ENCODE measurements around the gene GAA. TPM values are rescaled to one million over a fixed set of nuclear protein-coding genes. Genes with fewer than 3 reads are reported as not detected.

The GAA gene
- polyA plus RNA-seq (2013, experiment 1 of 2; ENCODE audit: insufficient read length) = 7.8 TPM
- 15.0 TPM for polyA plus RNA-seq (2013, experiment 2 of 2; ENCODE audit: insufficient read length)

DNA sequence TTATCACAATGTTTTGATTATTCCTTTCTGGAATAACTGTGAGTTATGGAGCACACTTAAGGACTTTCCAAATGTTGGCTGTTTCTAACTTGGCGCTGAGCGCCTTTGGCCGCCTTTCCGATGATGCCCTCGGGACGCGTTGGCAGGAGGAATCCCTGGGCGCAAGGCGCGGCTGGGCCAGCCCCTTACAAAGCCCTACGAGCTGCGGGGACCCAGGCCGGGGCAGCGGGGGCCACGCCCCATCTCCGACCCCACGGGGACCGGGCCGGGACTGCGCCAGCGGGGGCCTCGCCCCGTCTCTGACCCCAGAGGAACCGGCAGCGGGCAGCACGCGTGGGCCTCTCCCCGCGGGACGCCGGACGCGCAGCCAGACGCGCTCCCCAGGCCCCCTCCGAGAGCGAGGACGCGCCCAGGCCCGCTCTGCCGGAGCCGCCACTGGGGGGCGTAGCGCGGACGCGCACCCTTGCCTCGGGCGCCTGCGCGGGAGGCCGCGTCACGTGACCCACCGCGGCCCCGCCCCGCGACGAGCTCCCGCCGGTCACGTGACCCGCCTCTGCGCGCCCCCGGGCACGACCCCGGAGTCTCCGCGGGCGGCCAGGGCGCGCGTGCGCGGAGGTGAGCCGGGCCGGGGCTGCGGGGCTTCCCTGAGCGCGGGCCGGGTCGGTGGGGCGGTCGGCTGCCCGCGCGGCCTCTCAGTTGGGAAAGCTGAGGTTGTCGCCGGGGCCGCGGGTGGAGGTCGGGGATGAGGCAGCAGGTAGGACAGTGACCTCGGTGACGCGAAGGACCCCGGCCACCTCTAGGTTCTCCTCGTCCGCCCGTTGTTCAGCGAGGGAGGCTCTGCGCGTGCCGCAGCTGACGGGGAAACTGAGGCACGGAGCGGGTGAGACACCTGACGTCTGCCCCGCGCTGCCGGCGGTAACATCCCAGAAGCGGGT is at the start of gene GAA:
TSS of gene GAA (plus strand) at position 571 of the 935 bp plus-strand sequence. CDS start 3,006 bp downstream, outside the sequence.
- DNase-seq = peak; percentile 80

DNA sequence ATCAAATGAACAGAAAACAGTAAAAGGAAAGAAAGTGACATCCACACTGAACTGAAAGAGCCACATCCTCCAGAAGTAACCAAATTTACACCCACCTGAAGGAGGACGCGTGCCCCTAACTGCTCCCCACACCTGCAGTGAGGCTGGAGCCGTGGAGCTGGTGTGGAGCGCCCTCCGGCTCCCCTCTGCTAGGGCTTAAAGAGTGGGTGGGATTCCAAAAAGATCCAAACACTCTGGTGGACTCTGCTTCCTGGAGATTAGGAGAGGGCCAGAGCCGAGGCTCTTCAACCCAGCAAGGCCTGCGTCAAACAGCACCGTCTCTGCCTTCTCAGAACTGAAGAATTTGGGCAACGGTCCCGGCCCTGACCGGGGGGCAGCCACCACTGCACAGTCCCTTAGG is 49.7 kb upstream of the GAA start:
- no peak for DNase-seq

DNA sequence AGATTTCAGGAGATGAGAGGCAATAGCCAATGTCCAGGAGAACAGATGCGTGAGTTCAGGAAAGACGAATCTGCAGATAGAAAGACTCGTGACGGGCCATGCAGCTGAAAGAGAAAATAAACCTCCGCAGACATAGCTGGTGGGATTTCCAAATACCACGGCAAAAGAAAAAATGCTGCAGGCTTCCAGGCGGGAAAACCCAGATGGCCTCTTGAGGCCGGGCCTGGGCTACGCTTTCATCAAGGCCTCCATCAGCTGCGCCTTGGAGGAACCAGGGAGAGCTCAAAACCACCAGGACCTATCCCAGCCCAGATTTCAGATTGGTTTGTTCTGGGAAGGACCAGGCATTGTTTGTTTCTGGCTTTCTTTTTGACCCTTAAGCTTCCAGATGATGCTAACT is 48.3 kb upstream of the GAA start:
- DNase-seq = no peak

DNA sequence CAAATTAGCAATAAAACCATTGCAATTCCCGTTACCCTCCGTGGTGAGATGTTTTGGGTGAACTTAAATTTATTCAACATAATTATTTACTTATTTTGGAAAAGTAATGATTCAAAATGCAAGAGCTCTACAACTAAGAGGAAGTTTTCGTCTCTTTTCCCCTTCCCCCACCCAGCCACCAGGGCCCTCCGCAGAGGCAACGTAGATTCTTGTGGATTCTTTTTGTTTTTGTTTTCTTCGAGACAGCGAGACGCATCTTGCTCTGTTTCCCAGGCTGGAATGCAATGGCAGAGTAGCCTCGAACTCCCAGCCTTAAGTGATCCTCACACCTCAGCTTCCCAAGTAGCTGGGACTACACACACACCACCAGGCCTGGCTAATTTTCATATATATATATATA is 45.8 kb upstream of the GAA start:
- DNase-seq = no peak

DNA sequence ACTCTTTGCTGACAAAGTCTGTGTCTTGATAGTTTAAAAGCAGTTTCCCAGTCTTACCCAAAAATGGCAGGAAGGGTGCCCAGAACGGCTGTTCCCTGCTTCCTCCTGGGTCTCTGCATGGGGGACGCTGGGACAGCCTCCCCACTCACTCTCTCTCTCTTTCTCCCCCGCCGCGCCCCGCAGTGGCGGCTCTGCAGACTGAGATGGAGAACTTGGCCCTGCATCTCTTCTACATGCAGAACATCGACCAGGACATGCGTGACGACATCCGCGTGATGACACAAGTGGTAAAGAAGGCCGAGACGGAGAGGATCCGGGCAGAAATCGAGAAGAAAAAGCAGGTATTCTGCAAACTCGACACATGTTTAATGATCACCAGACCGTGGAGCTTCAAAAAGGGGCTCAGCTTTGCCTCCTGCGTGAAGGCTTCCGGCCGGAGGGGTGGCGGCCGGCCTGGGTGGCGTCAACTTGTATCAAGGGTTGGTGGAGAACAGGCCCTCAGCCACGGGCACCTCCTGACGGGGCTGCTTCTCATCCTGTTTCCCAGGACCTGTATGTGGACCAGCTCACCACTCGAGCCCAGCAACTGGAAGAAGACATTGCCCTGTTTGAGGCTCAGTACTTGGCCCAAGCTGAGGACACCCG is 42.9 kb upstream of the GAA start:
- no peak for DNase-seq

DNA sequence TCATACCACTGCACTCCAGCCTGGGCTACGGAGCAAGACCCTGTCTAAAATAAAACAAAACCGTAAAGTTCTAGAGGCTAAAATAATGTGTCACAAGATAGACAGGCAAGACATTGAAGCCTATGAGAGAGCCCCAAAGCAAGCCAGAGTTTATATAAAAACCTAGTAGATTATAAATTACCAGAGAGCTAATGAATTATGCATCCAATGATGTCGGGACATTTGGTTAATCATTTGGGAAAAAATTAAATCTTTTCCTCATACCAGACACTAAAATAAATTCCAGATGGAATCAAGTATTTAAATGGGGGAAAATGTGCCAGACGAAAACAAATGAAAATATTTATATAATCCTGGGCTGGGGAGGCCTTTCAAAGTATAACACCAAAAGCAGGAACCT is 40.7 kb upstream of the GAA start:
- DNase-seq = no peak

DNA sequence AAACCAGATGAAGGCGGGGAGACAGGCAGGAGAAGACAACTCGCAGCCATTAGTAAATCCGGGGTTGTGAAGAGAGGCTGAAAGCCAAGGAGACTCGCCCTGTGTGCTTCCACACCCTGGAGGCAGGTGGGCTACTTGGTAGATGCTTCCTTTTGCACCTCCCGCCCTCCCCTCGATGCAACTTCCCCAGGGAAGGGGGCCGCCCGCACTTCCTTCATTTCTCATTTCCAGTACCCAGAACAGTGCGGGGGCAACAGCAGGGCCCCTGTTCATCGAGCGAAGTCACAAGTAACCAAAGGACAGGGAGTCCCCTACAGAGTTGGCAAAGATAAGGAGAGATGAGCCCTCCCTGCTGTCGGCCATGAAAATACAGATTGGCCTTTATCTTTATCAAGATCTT is 40.0 kb upstream of the GAA start:
- no peak for DNase-seq

DNA sequence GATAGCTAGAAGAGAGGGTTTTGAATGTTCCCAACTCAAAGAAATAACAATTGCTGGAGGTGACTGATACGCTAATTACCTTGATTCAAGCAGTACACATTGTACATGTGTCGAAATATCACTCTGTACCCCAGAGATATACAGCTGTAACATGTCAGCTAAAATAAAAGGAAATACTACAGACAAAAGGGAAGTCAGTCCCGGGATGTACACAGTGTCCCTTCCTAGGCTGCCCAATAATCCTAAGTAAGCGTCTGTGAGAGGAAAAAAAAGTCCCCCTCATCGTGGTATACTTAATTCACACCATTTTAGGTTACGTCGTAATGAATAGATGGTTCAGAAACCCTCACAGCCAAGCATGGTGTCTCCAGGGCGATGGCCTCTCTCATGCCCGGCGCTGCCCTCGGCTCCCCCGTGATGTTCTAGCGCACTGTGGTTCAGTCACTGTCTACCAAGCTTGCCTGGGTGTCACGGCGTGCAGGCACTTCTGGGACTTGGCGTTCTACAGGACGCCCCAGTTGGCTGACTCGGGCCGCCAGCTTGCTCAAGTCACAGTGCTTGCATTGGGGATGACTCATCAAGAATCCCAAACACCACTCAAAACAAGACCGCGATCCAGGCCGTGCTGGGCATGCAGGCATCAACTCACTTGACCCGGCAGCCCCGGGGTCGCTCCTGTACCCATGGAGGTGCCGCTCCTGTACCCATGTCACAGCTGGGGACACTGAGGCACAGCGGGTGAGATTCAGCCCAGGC is 37.4 kb upstream of the GAA start:
- DNase-seq = peak; percentile 49

DNA sequence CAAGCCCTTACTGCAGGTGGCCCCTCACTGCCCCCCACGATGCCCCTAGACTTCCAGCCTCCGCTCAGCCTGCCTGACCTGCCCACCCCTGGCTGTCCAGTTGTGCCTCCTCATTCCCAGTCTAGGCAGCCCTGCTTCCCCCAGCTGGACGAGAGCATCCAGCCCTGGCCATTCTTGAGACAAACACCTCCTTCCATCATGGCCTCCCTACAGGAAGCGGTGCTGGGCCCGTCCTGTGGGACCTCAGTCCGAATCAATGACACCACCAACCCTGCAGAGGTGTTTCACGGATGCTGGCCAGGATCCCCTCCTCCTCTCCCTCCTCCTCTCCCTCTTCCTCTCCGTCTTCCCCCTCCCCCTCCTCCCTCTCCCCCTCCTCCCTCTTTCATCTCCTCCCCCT is 36.7 kb upstream of the GAA start:
- DNase-seq = no peak

DNA sequence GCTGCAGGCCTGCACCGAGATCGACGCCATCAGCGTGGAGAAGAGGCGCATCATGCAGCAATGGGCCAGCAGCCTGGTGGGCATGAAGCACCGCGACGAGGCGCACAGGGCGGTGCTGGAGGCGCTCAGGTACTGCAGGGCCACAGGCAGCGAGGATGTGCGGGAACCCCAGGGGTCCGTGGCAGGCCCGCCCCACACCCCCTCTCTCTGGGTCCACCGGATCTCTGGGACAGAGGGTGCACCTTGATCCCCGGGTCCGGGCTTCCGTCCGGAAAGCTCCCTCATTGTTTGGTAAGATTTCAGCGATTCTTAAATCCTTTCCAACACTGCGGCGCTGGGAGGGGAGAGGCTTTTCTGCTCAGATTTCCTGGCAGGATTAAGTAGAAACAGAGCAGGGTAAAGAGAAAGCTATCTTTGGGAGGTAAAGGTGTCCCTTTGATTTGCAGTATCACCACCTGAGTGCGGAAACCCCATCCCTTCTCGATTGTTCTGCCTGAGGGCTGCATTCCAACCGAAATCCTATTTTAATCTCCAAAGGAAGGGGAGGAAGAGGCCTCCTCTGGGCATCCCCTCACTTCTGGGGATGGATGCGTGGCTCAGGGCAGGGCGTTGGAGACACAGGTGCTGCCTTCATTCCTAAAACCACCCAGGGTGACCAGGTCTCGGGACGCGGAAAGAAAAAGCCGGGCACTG is 35.8 kb upstream of the GAA start:
- DNase-seq = no peak

DNA sequence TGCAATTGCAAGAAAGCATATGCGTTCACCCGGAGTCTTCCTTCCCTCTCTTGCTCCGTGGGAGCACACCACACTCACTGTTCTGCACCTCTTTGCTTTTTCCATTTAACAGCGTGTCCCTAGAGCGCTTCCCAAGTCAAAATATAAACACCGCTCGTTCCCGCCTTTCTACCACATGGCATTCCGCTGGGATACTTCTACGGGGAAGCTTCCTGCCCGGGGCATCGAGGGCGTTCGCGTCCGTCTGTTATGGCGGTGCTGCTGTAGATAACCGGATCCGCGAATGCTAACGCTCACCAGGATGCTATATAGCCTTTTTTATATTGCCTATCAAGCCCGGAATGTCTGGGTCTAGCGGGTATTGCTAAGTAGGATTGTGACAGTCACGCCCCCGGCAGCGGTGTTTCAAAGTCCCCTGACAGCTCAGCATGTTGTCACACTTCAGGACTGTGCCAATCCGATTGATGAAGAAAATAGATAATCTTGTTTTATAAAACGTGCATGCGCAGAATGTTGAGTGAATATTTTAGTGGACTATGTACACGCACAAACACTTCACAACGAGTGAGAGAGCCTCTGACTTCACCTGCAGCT is 33.9 kb upstream of the GAA start:
- no peak for DNase-seq

DNA sequence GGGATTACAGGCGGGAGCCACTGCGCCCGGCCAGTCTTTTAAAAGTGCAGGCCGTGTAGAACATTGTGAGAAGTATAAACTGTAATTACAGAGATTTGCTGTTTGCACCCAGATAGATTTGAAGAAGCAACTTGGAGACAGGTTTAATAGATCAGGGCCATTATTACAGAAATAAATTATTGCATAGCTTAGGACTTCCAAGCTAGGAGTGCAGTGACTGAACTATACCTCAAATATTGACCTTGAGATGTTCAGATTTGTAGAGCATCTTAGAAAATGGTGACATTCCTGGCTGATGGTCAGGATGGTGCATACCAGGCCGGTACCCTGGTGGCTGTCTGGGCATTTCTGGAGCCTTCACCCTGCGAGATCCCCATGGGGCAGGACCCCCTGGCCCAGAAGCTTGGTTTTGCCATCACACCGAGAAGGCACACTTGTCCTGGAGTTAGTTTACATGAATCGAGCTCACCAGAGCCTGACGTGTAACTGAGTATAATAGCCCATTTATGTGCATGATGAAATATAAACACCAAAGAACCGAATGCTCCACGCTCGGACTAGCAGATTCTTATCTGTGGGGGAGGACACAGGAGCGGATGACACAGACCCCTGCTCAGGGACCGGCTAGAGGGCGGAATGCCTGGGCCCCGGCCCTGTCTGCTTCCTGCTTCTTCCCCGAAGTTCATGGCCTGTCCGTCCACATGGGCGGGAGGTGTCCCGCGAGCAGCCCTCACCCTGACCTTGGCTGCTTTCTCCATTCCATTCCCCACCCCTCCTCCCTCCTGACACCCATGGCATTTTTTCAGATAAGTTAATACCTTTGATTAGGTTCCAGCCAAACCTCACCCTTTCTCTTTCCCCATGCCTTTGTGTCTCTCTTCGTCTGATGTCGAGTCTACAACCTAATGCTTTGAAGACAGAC is 32.8 kb upstream of the GAA start:
- DNase-seq = no peak

DNA sequence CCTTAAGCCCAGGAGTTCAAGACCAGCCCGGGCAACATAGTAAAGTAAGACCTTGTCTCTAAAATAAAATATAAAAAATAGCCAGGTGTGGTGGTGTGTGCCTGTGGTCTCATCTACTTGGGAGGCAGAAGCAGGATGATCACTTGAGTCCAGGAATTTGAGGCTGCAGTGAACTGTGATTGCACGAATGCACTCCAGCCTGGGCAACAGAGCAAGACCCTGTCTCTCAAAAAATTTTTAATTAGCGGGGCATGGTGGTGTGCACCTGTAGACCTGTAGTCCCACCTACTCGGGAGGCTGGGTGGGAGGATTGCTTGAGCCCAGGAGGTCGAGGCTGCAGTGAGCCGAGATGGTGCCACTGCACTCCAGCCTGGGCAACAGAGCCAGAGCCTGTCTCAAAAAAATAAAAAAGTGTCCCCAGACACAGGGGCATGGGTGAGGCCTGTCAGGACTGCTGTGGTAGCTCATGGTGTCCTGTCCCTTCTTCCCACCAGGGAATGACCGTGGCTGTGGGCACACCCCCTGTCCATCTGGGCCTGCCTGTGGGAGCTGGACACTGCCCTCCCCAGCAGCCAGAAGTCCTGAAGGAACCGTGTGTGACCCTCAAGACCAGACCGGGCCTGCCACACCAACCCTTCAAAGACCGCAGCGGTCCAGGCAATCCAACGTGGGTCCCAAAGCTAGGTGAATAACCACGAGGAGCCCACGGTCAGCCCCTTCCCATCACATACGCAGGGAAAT is 30.8 kb upstream of the GAA start:
- no peak for DNase-seq

DNA sequence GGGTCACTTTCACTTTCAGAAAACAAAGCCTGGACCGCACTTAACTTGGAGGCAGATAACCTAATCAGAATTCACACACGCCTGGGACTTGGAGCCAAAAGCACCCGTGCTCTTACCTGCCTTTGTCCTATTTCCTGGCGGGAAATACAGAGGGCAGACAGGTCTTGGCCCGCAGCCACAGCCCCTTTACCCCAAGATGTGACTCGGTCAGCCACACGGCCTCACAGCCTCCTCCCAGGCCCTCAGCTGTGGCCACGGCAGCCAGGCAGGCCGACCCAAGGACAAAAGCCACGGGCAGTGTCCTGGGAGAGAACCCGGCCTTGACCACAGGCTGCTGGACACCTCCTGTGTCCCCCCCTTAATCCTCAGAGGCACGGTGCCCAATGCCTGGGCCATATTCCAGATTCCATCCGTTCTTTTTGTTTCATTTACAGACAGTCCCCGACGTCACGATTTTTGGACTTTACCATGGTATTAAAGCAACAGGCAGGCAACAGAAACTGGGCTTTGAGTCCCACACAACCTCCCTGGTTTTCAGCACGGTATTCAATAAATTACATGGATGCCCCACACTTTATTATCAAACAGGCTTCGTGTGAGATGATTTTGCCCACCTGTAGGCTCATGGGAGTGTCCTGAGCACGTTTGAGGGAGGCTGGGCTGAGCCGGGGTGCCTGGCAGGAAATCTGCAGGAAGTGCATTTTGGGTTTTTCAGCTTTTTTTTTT is 30.1 kb upstream of the GAA start:
- no peak for DNase-seq

DNA sequence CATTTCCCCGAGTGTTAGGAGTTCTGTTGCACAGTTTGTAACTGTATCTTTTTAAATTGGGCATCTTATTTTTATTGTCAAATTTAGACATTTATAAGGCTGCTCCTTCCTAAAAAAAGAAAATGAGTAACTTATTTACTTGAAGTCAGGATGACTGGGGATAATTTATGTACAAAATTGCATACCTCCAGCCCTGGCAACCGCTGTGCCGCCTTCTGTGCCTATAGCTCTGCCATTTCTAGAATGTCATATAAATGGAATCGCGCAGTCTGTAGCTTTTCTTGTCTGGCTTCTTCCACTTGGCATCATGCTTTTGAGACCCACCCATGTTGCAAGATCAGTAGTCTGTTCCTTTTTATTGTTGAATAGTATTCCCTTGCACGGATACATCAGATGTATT is 29.0 kb upstream of the GAA start:
- DNase-seq = no peak

DNA sequence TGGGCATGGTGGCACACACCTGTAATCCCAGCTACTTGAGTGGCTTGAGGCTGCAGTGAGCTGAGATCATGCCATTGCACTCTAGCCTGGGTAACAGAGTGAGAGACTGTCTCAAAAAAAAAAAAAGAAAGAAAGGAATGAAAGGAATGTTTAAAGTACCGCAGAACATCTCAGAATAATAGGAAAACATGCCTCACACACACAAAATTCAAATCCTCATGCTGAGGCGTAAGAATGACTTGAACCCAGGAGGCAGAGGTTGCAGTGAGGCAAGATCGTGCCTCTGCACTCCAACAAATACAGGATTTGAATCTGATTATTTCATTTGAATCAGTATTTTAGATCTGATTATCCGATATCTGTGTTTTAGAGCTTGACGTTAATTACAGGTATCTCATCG is 21.3 kb upstream of the GAA start:
- peak; percentile 42 for DNase-seq

DNA sequence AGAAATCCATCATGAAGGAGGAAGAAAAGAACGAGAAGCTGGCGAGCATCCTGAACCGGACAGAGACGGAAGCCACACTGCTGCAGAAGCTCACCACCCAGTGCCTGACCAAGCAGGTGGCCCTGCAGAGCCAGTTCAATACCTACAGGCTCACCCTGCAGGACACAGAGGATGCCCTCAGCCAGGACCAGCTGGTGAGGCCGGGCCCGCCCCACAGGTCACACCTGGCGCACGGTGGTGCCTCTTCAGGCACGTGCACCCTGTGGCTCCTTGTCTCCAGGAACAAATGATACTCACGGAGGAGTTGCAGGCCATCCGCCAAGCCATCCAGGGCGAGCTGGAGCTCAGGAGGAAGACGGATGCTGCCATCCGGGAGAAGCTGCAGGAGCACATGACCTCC is 19.8 kb upstream of the GAA start:
- DNase-seq = no peak

DNA sequence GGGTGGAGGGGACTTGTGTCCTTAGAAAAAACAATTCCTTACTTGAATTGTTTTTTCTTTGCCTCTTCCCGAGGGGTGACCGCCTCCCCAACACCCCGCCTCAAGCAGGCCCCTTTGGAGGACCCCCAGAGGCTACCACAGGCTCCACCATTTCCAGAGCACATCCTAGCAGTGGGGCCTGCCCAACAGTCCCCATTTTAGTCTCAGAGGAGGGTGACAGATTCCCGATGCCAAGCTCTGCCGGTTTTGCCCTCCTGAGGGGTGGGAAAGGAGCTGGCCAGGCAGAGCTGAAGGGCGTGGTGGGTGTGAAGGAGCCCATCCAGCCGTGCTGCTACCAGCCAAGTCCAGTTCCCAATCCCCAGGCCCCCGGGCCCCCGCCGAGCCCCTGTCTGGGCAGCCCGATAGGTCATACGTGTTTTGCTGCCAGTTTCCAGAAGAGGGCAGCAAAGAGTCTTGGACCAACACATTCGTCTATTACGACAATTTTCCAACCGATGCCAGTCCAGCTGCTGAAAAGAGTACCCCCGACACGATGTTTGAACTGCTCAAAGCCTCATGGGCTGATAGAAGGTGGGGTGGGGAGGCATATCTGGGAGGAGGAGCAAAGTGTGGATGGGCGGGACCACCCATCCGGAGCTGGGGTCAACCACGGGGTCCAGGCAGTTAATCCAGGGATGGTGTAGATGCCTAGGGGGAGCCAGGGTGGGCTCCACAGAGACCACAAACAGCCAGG is 18.8 kb upstream of the GAA start:
- DNase-seq = peak; percentile 67

DNA sequence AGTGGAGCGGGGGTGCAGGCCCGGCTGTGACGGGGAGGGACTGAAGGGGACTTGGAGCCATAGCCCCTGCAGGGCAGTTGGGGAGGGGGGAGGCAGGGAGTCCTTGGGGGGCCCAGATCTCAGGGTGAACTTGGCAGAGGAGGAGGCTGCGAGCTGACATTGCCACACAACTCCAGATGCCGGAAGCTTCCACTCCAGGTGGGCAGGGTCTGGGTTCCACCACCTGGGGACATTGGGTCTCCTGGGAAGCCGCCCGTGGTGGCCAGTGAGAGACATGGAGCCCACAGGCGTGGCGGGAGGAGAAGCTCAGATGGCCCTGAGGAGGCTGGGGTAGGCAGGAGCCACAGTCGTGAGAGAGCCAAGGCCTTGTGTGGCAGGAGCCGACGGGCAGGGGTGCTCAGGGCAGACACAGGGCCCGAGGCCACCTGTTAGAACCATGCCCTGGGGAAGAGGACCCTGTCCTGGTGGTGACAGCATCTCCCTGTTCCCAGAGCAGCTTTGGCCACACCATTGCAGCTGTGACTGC is 18.2 kb upstream of the GAA start:
- no peak for DNase-seq

All from fibroblast of skin of back (primary cell).